GM12892 (cell line): ENCODE measurements around the gene MRPL27.

Experiments
- POLR2A ChIP-seq: IDR thresholded peaks from 2 replicates; pipeline ENCODE4 v1.6.1; 2011; ENCODE audit warnings: low read depth, low read length, control low read depth
- POLR2AphosphoS5 ChIP-seq: IDR thresholded peaks from 2 replicates; pipeline ENCODE4 v1.6.1; 2011; ENCODE audit warnings: low read depth, low read length, control low read depth
- TAF1 ChIP-seq: IDR thresholded peaks from 2 replicates; pipeline ENCODE4 v1.6.1; 2011; ENCODE audit warnings: low read depth, mild to moderate bottlenecking, control low read depth, low read length, borderline replicate concordance

GRCh38 chr17:50397111-50397918 is 24.3 kb upstream of the MRPL27 start, which contains the start of gene LRRC59:
- TF ChIP-seq POLR2A (peak; percentile 95), POLR2AphosphoS5 (peak; percentile 94), TAF1 (peak; percentile 68; the same call in 1 of the 2 replicates)
